Mesenchymal stem cell (in vitro differentiated cells and primary cell): Measurements from ENCODE around the gene LIMCH1.

Experiments used
- DNase-seq: peaks from one replicate; pipeline ENCODE4 v3.0.0-alpha.2; 2013
- H2AFZ ChIP-seq: one replicate; pipeline ENCODE4 v1.6.1; 2013; ENCODE audit warnings: low read depth, mild to moderate bottlenecking, control low read depth, inconsistent platforms, low read length, moderate library complexity
- H2AK5ac ChIP-seq: 2 replicates; pipeline ENCODE4 v1.6.1; 2013; ENCODE audit warnings: low read length, moderate library complexity, mild to moderate bottlenecking, inconsistent platforms; ENCODE audit not compliant: severe bottlenecking
- H2BK120ac ChIP-seq: one replicate; pipeline ENCODE4 v1.6.1; 2013; ENCODE audit warnings: low read depth, mild to moderate bottlenecking, inconsistent platforms, low read length, moderate library complexity
- H2BK12ac ChIP-seq, 2 experiments: one replicate each; pipeline ENCODE4 v1.6.1; 2013; ENCODE audit warnings: inconsistent platforms in 2 of 2, low read length in 2 of 2, mild to moderate bottlenecking in 2 of 2, moderate library complexity in 2 of 2, control low read depth in 1 of 2
- H2BK15ac ChIP-seq: one replicate; pipeline ENCODE4 v1.6.1; 2013; ENCODE audit warnings: mild to moderate bottlenecking, low read depth, inconsistent platforms; ENCODE audit not compliant: poor library complexity, severe bottlenecking
- H2BK5ac ChIP-seq: 2 replicates; pipeline ENCODE4 v1.6.1; 2013; ENCODE audit warnings: low read depth, mild to moderate bottlenecking, low read length, control low read depth, inconsistent platforms; ENCODE audit not compliant: poor library complexity, severe bottlenecking
- H3K14ac ChIP-seq, 2 experiments: one replicate each; pipeline ENCODE4 v1.6.1; 2013; ENCODE audit warnings: inconsistent platforms in 2 of 2, low read length in 2 of 2, control low read depth in 1 of 2, mild to moderate bottlenecking in 1 of 2, moderate library complexity in 1 of 2
- H3K18ac ChIP-seq, 2 experiments: one replicate each; pipeline ENCODE4 v1.6.1; 2013; ENCODE audit warnings: inconsistent platforms in 2 of 2, low read length in 2 of 2, control low read depth in 1 of 2, low read depth in 1 of 2, mild to moderate bottlenecking in 1 of 2
- H3K23ac ChIP-seq, 2 experiments: one replicate each; pipeline ENCODE4 v1.6.1; 2013; ENCODE audit warnings: inconsistent platforms in 2 of 2, low read length in 2 of 2, mild to moderate bottlenecking in 2 of 2, moderate library complexity in 2 of 2, control low read depth in 1 of 2
- H3K27ac ChIP-seq: 2 replicates; pipeline ENCODE4 v1.5.1; 2013; ENCODE audit warnings: mild to moderate bottlenecking, moderate library complexity, low read length, control low read depth, inconsistent platforms; ENCODE audit not compliant: poor library complexity, severe bottlenecking
- H3K27me3 ChIP-seq, 2 experiments: 2 replicates each; pipeline versions ENCODE4 v1.6.1 to v1.7.0; 2013; ENCODE audit warnings: low read length in 2 of 2, mild to moderate bottlenecking in 2 of 2, moderate library complexity in 2 of 2, control low read depth in 1 of 2, inconsistent platforms in 1 of 2; ENCODE audit not compliant: control insufficient read depth in 1 of 2, insufficient read depth in 1 of 2
- H3K36me3 ChIP-seq, 2 experiments: 2 replicates each; pipeline versions ENCODE4 v1.6.1 to v1.7.0; 2013; ENCODE audit warnings: low read length in 2 of 2, control low read depth in 1 of 2, inconsistent platforms in 1 of 2, low read depth in 1 of 2, mild to moderate bottlenecking in 1 of 2; ENCODE audit not compliant: insufficient read depth in 2 of 2, control insufficient read depth in 1 of 2
- H3K4ac ChIP-seq, 2 experiments: one replicate each; pipeline ENCODE4 v1.6.1; 2013; ENCODE audit warnings: inconsistent platforms in 2 of 2, low read length in 2 of 2, mild to moderate bottlenecking in 2 of 2, moderate library complexity in 2 of 2, control low read depth in 1 of 2, low read depth in 1 of 2
- H3K4me1 ChIP-seq: 2 replicates; pipeline ENCODE4 v1.6.1; 2013; ENCODE audit warnings: low read depth, low read length, control low read depth; ENCODE audit not compliant: control insufficient read depth, insufficient read depth
- H3K4me2 ChIP-seq: 2 replicates; pipeline ENCODE4 v1.6.1; 2013; ENCODE audit warnings: low read length, mild to moderate bottlenecking, inconsistent platforms; ENCODE audit not compliant: poor library complexity, severe bottlenecking
- H3K4me3 ChIP-seq, 2 experiments: 2 replicates each; pipeline versions ENCODE4 v1.5.1 to v1.7.0; 2013; ENCODE audit warnings: low read length in 2 of 2, mild to moderate bottlenecking in 2 of 2, control low read depth in 1 of 2, low read depth in 1 of 2; ENCODE audit not compliant: insufficient read depth in 1 of 2
- H3K79me1 ChIP-seq: replicated peaks from 2 replicates; pipeline ENCODE4 v1.6.1; 2013; ENCODE audit warnings: mild to moderate bottlenecking, control low read depth, low read length, inconsistent platforms; ENCODE audit not compliant: poor library complexity, severe bottlenecking
- H3K9ac ChIP-seq: 2 replicates; pipeline ENCODE4 v1.7.0; 2013; ENCODE audit warnings: mild to moderate bottlenecking, low read length, moderate library complexity
- H3K9me3 ChIP-seq: 2 replicates; pipeline ENCODE4 v1.7.0; 2013; ENCODE audit warnings: mild to moderate bottlenecking, low read length; ENCODE audit not compliant: control insufficient read depth
- H4K8ac ChIP-seq: one replicate; pipeline ENCODE4 v1.6.1; 2013; ENCODE audit warnings: inconsistent platforms, mild to moderate bottlenecking, low read length, moderate library complexity
- H4K91ac ChIP-seq: one replicate; pipeline ENCODE4 v1.6.1; 2013; ENCODE audit warnings: mild to moderate bottlenecking, low read length, inconsistent platforms
- WGBS: methylation state at CpG from one replicate; pipeline ENCODE4 v1.1.7; 2013; ENCODE audit warnings: mixed read lengths; 5-methylcytosine and 5-hydroxymethylcytosine counted together

LIMCH1 gene

GRCh38 chr4:41632481-41633073 is 94.6 kb downstream of the LIMCH1 start:
- WGBS, result 67% methylated on average over 11 of the region's 11 CpGs
- Histone ChIP-seq H3K4me3 (no peak overlapping the region), H2AFZ (no peak overlapping the region), H3K36me3 (no peaks in the 10 kb centered on the region), H2BK5ac (no peak overlapping the region), H4K8ac (no peak overlapping the region), H2BK12ac (peak overlapping the region in 1 of 2 experiments; percentile 39), H3K27me3 (peaks cover 0 to 9% of the 10 kb centered on the region in 2 experiments), H2AK5ac (no peak overlapping the region), H3K23ac (no peak overlapping the region), H3K9me3 (no peaks in the 10 kb centered on the region), H3K79me1 (no peaks in the 10 kb centered on the region), H2BK15ac (no peak overlapping the region), H2BK120ac (no peak overlapping the region), H3K14ac (peak overlapping the region in 1 of 2 experiments; percentile 29), H4K91ac (no peak overlapping the region), H3K4me2 (no peak overlapping the region), H3K4me1 (no peaks in the 10 kb centered on the region), H3K18ac (peak overlapping the region in 1 of 2 experiments; percentile 57), H3K27ac (no peak overlapping the region), H3K4ac (no peak overlapping the region), H3K9ac (no peak overlapping the region)
- peak; percentile 31 for DNase-seq

GRCh38 chr4:41633321-41633720 is 95.4 kb downstream of the LIMCH1 start:
- Histone ChIP-seq H3K4me1 (no peaks in the 10 kb centered on the region), H2BK5ac (no peak overlapping the region), H3K9ac (no peak overlapping the region), H2AFZ (no peak overlapping the region), H4K91ac (no peak overlapping the region), H3K4me2 (no peak overlapping the region), H2BK15ac (no peak overlapping the region), H3K79me1 (no peaks in the 10 kb centered on the region), H3K36me3 (no peaks in the 10 kb centered on the region), H2BK120ac (no peak overlapping the region), H3K27me3 (peaks cover 0 to 9% of the 10 kb centered on the region in 2 experiments), H3K23ac (no peak overlapping the region), H3K4me3 (no peak overlapping the region), H4K8ac (no peak overlapping the region), H3K27ac (no peak overlapping the region), H3K4ac (no peak overlapping the region), H2BK12ac (no peak overlapping the region), H3K18ac (no peak overlapping the region), H3K14ac (no peak overlapping the region), H3K9me3 (no peaks in the 10 kb centered on the region), H2AK5ac (no peak overlapping the region)
- 97% methylated on average over 4 of the region's 4 CpGs for WGBS
- no peak for DNase-seq

- Histone ChIP-seq H3K18ac (no peak overlapping the region), H3K4ac (no peak overlapping the region), H2BK15ac (no peak overlapping the region), H3K9ac (no peak overlapping the region), H3K4me1 (no peaks in the 10 kb centered on the region), H3K4me2 (no peak overlapping the region), H4K91ac (no peak overlapping the region), H3K27ac (no peak overlapping the region), H3K27me3 (peaks cover 0 to 6% of the 10 kb centered on the region in 2 experiments), H3K36me3 (no peaks in the 10 kb centered on the region), H2AFZ (no peak overlapping the region), H3K4me3 (no peak overlapping the region), H2BK120ac (no peak overlapping the region), H2AK5ac (no peak overlapping the region), H3K14ac (no peak overlapping the region), H3K79me1 (no peaks in the 10 kb centered on the region), H3K23ac (no peak overlapping the region), H4K8ac (no peak overlapping the region), H3K9me3 (no peaks in the 10 kb centered on the region), H2BK5ac (no peak overlapping the region), H2BK12ac (no peak overlapping the region)
- WGBS, result 100% methylated on average over 1 of the region's 3 CpGs
- no peak for DNase-seq
Observed at GRCh38 chr4:41635441-41635840, 97.5 kb downstream of the LIMCH1 start.

DNA sequence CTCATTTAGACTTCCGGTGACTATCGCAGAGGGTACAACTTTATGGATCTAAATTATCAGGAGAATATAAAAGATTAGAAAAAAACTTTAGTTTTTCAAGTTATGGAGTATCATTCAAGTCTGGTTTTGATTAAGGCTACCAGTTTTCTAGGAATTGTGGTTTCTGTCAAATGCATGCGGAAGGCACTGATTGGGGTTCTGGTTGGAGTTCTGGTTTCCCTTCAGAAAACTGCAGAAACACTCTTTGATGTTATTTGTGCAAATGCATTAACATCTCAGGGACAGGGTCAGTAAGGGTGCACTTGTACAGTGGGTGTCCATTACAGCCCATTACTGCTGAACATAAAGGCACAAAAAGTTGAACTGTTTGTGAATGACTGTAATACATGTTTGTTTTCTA is 100.2 kb downstream of the LIMCH1 start:
- WGBS, result 93% methylated on average over 1 of the region's 3 CpGs
- H3K4me1 ChIP-seq, result no peaks in the 10 kb centered on the region
- H4K8ac ChIP-seq, result no peak overlapping the region
- no peak overlapping the region for H2BK120ac ChIP-seq
- no peak overlapping the region for H3K23ac ChIP-seq
- no peak overlapping the region for H2BK5ac ChIP-seq
- H3K9ac ChIP-seq, result no peak overlapping the region
- no peak overlapping the region for H3K27ac ChIP-seq
- H3K14ac ChIP-seq, result no peak overlapping the region
- no peaks in the 10 kb centered on the region for H3K79me1 ChIP-seq
- no peak overlapping the region for H2BK12ac ChIP-seq
- no peaks in the 10 kb centered on the region for H3K9me3 ChIP-seq
- H2BK15ac ChIP-seq, result no peak overlapping the region
- H4K91ac ChIP-seq, result no peak overlapping the region
- DNase-seq, result no peak
- H3K36me3 ChIP-seq, result no peaks in the 10 kb centered on the region
- H3K27me3 ChIP-seq, result peaks cover 2 to 5% of the 10 kb centered on the region in 2 experiments
- H3K4ac ChIP-seq, result no peak overlapping the region
- H3K4me2 ChIP-seq, result no peak overlapping the region
- no peak overlapping the region for H3K18ac ChIP-seq
- no peak overlapping the region for H2AFZ ChIP-seq
- H3K4me3 ChIP-seq, result no peak overlapping the region
- no peak overlapping the region for H2AK5ac ChIP-seq
